ENCODE measurements around the gene ETHE1. TPM values are rescaled to one million over a fixed set of nuclear protein-coding genes. Genes with fewer than 3 reads are reported as not detected.

ETHE1 gene
- total RNA-seq, 4 donors from 2014 or later = 66.6 to 126 (median 98.5) TPM

DNA sequence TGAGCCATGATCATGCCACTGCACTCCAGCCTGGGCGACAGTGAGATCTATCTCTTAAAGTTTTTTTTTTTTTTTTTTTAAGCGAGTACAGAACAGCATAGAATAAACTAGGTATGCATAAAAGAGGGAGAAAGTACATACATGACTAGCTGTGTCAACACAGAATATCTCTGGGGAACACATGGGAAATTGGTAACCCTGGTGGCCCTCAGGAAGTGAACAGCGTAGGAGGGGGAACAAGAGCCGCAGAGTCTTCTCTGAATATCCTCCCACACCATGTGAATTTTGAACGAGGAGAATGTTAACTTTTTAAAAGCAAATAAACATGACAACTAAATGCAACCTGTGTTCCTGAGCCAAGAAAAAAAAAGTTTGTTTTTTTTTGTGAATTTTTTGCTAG lies 37.7 kb downstream of the ETHE1 start:
- H3K9me3 ChIP-seq = no peaks in the 10 kb centered on the region
- no peaks in the 10 kb centered on the region for H3K4me1 ChIP-seq
- intact Hi-C loops (cut with DNase I) = no loop called here
- H3K27ac ChIP-seq = no peak overlapping the region
- no peak for DNase-seq
- H3K4me3 ChIP-seq = no peak overlapping the region
- WGBS, 2 donors = 52 to 60% methylated on average over 5 of the region's 5 CpGs
- H3K36me3 ChIP-seq = peaks cover 0 to 75% (median 0%) of the 10 kb centered on the region in 3 donors
- H3K27me3 ChIP-seq = no peaks in the 10 kb centered on the region
- no peak for TF ChIP-seq POLR2A (IDR thresholded peaks at IDR 0.05)
- TF ChIP-seq CTCF (IDR thresholded peaks at IDR 0.05) = no peak

GRCh38 chr19:43488179-43488578 lies 38.8 kb downstream of the ETHE1 start:
- Histone ChIP-seq H3K27ac (no peak overlapping the region), H3K4me1 (no peaks in the 10 kb centered on the region), H3K4me3 (no peak overlapping the region), H3K36me3 (peaks cover 0 to 75% (median 0%) of the 10 kb centered on the region in 3 donors), H3K27me3 (no peaks in the 10 kb centered on the region), H3K9me3 (no peaks in the 10 kb centered on the region)
- intact Hi-C loops (cut with DNase I) = no loop called here
- DNase-seq = no peak
- 90 to 92% methylated on average over 8 of the region's 8 CpGs for WGBS, 2 donors
- no peak for TF ChIP-seq POLR2A (IDR thresholded peaks at IDR 0.05)
- TF ChIP-seq CTCF (IDR thresholded peaks at IDR 0.05) = no peak

- no peak for DNase-seq
Observed at GRCh38 chr19:43486412-43486811, 40.6 kb downstream of the ETHE1 start.

DNA sequence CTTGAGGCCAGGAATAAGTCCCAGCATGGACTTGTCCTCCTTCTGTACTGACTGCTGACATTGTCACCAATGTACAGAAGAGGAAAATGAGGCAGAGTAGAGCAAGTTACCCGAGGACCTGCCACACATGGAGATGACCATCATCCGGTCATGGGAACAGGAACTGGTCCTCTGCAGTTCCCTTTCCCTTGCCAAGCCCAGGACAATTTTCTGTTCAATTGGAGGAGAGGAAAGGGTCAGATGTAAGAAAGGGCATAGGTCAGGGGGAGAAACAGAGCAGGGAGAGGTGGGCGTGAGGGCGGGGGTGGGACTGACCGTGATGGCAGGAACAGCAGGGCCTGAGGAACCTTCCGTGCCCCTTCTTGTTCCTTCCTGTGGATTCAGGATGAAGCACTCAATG lies 41.0 kb downstream of the ETHE1 start:
- H3K4me3 ChIP-seq = no peak overlapping the region
- 77 to 83% methylated on average over 6 of the region's 6 CpGs for WGBS, 2 donors
- no peak for DNase-seq
- no peaks in the 10 kb centered on the region for H3K4me1 ChIP-seq
- no peaks in the 10 kb centered on the region for H3K9me3 ChIP-seq
- no peak overlapping the region for H3K27ac ChIP-seq
- intact Hi-C loops (cut with DNase I) = no loop called here
- H3K27me3 ChIP-seq = no peaks in the 10 kb centered on the region
- TF ChIP-seq CTCF (IDR thresholded peaks at IDR 0.05) (no peak), POLR2A (IDR thresholded peaks at IDR 0.05) (no peak)
- peaks cover 0 to 76% (median 0%) of the 10 kb centered on the region in 3 donors for H3K36me3 ChIP-seq

More at GRCh38 chr19:43486412-43486811, 40.6 kb downstream of the ETHE1 start:
- intact Hi-C loops (cut with DNase I) = no loop called here
- no peaks in the 10 kb centered on the region for H3K4me1 ChIP-seq
- no peak for TF ChIP-seq CTCF (IDR thresholded peaks at IDR 0.05)
- TF ChIP-seq POLR2A (IDR thresholded peaks at IDR 0.05) = no peak
- no peak overlapping the region for H3K27ac ChIP-seq
- WGBS, 2 donors = 89 to 97% methylated on average over 5 of the region's 7 CpGs
- no peak overlapping the region for H3K4me3 ChIP-seq
- no peaks in the 10 kb centered on the region for H3K9me3 ChIP-seq
- peaks cover 0 to 76% (median 0%) of the 10 kb centered on the region in 3 donors for H3K36me3 ChIP-seq
- no peaks in the 10 kb centered on the region for H3K27me3 ChIP-seq

DNA sequence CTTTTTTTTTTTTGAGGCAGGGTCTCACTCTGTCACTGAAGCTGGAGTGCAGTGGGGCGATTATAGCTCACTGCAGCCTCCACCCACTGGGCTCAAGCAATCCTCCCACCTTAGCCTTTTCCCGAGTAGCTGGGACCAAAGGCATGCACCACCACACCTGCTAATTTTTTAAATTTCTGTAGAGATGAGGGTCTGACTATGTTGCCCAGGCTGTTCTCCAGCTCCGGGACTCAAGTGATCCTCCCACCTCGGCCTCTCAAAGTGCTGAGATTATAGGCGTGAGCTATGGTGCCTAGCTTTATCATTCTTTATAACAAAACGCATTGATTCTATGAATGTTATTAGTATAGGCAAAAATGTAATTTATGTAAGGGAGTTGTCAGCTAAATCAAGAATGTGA lies 43.7 kb downstream of the ETHE1 start:
- 91 to 96% methylated on average over 6 of the region's 6 CpGs for WGBS, 2 donors
- no peak for DNase-seq
- no peaks in the 10 kb centered on the region for H3K27me3 ChIP-seq
- H3K27ac ChIP-seq = no peak overlapping the region
- intact Hi-C loops (cut with DNase I) = no loop called here
- no peak overlapping the region for H3K4me3 ChIP-seq
- no peak for TF ChIP-seq POLR2A (IDR thresholded peaks at IDR 0.05)
- no peak for TF ChIP-seq CTCF (IDR thresholded peaks at IDR 0.05)
- H3K4me1 ChIP-seq = no peaks in the 10 kb centered on the region
- H3K9me3 ChIP-seq = no peaks in the 10 kb centered on the region
- peaks cover 0 to 77% (median 0%) of the 10 kb centered on the region in 3 donors for H3K36me3 ChIP-seq
